Activated CD4-positive, alpha-beta T cell treated with anti-CD3 and anti-CD28 coated beads, Interleukin-2, amount 10 ng/mL, durations not matched to agents 7 days and 5 days (primary cell): ENCODE data around the gene PTGDR2. TPM values are rescaled to one million over a fixed set of nuclear protein-coding genes. Genes with fewer than 3 reads are reported as not detected.
"Not testable (repeated sequence)": the region's sequence is repeated elsewhere in the genome, so short reads cannot be mapped to it uniquely, and the experiment has no call there.

ENCODE experiments used
- CTCF ChIA-PET: fragments of 350-600 bp; sonication (Branson Sonifier 250); formaldehyde crosslinking; loops from one replicate; lab custom pipeline; 2021; ENCODE audit warnings: antibody characterized with exemption; lab: Charles Lee
- POLR2A ChIA-PET: fragments of 350-600 bp; sonication (Branson Sonifier 250); formaldehyde crosslinking; loops from one replicate; lab custom pipeline; 2021; ENCODE audit warnings: antibody characterized with exemption; lab: Charles Lee
- DNase-seq: peaks from one replicate; pipeline ENCODE4 v3.0.0-alpha.2; 2020
- H3K27ac Mint-ChIP-seq: one replicate; pipeline ENCODE4 v1.8.0; 2021; ENCODE audit warnings: mild to moderate bottlenecking, moderate library complexity, mixed read lengths
- H3K27me3 Mint-ChIP-seq: one replicate; pipeline ENCODE4 v1.8.0; 2021; ENCODE audit warnings: mixed read lengths
- H3K36me3 Mint-ChIP-seq: one replicate; pipeline ENCODE4 v1.8.0; 2021; ENCODE audit warnings: low read depth, mixed read lengths
- H3K4me1 Mint-ChIP-seq: one replicate; pipeline ENCODE4 v1.8.0; 2021; ENCODE audit warnings: mixed read lengths
- H3K4me3 Mint-ChIP-seq: one replicate; pipeline ENCODE4 v1.8.0; 2021; ENCODE audit warnings: mild to moderate bottlenecking, moderate library complexity, mixed read lengths
- H3K9me3 Mint-ChIP-seq: one replicate; pipeline ENCODE4 v1.8.0; 2021; ENCODE audit warnings: mixed read lengths
- total RNA-seq, 2 experiments: library from RNA; stranded (reverse); gene quantifications; one replicate each; pipeline ENCODE4 v1.2.3, GENCODE V29; 2021

PTGDR2 gene
- total RNA-seq, 2 experiments from 2014 or later: 1.3 to 1.4 TPM

DNA sequence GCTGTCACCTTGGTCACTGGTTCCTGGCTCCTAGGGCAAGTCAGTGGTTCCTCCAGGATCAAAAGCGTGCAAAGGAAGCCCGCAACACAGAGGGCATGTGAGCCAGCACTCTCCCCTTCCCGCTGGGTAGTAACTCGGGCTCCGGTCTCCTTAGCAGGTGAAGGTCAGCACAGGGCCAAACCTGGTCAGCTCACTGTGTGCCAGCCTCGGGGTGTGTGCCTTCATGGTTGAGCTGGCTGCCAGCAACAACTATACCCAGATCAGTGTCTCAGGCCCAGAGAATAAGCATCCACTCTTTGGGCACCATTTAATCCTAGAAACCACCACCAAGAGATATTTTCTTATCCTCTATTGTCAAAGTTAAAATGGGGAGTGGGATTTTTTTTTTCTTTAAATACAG lies 30.0 kb downstream of the PTGDR2 start:
- DNase-seq: no peak
- Mint-ChIP-seq H3K36me3 (no peaks in the 10 kb centered on the region), H3K27me3 (no peaks in the 10 kb centered on the region), H3K27ac (no peak overlapping the region), H3K9me3 (no peaks in the 10 kb centered on the region), H3K4me3 (no peak overlapping the region), H3K4me1 (no peaks in the 10 kb centered on the region)
- POLR2A ChIA-PET: no interaction called here
- CTCF ChIA-PET: no interaction called here

DNA sequence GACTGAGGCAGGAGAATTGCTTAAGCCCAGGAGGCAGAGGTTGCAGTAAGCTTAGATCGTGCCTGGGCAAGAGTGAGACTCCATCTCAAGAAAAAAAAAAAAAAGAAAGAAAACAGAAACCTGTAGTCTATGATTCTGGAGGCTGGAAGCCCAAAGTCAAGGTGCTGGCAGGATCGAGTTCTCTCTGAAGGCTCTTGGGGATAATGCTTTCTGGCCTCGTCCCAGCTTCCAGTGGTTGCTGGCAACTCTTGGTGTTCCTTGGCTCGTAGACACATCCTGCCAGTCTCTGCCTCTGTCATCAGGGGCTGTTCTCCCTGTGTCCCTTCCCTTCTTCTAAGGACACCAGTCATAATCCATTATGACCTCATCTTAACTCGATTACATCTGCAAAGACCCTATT lies 30.6 kb downstream of the PTGDR2 start:
- Mint-ChIP-seq H3K27ac (no peak overlapping the region), H3K27me3 (no peaks in the 10 kb centered on the region), H3K9me3 (no peaks in the 10 kb centered on the region), H3K4me3 (no peak overlapping the region), H3K4me1 (no peaks in the 10 kb centered on the region), H3K36me3 (no peaks in the 10 kb centered on the region)
- no peak for DNase-seq
- CTCF ChIA-PET: interaction anchor here (0.7 to 1.0 kb wide), 2 partner anchors 50 to 60 kb away, joined by 3 to 4 read pairs; no protein-coding TSS in a partner anchor
- POLR2A ChIA-PET: no interaction called here

DNA sequence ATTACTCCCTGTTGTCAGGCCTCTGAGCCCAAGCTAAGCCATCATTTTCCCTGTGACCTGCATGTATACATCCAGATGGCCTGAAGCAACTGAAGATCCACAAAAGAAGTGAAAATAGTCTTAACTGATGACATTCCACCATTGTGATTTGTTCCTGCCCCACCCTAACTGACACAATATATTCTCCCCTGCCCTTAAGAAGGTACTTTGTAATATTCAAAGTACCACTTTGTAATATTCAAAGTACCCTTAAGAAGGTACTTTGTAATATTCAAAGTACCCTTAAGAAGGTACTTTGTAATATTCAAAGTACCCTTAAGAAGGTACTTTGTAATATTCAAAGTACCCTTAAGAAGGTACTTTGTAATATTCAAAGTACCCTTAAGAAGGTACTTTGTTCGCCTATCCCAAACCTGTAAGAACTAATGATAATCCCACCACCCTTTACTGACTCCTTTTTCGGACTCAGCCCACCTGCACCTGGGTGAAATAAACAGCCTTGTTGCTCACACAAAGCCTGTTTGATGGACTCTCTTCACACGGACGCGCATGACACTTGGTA lies 31.9 kb downstream of the PTGDR2 start:
- H3K9me3 Mint-ChIP-seq, H3K4me1 Mint-ChIP-seq, POLR2A ChIA-PET, H3K4me3 Mint-ChIP-seq, H3K27me3 Mint-ChIP-seq, H3K27ac Mint-ChIP-seq, H3K36me3 Mint-ChIP-seq, DNase-seq: not testable (repeated sequence)
- CTCF ChIA-PET: interaction anchor here (1.0 kb wide), 1 partner anchor 48 kb away, joined by 4 read pairs; no protein-coding TSS in a partner anchor

DNA sequence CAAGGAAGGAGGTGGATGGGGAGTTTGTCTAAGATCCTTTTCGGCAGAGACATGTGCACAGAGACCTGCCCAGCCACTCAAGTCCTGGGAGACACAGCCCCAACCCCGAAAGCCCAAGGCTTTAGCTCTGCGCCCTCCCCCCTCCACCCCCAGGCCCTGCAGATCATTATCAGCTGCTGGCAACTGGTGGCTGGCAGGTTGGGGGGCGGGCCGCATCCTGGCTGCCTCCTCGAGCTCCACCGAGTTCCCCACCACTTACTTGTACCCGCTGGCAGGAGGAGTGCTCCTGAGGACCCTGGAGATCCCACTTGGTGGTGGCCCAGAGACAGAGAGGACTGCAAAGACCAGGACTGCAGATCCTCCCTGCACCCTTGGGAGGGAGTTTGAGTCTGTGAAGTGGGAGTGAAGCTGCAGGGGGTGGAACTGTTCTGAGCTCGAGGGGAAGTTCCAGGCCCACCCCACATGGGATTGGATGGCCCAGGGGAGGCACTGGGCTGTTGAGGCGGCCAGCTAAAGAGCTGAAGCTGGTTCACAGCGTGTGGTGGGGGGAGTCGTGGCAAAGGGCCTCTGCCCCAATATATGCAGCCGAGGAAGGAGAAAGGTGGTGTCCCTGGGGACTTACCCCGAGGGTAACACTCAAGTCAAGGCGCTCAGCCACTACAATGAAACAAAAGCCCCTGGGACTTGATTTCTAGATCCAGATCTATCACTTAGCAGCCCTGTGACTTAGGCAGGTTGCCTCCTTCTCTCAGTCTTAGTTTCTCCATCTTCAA lies 33.7 kb downstream of the PTGDR2 start:
- Mint-ChIP-seq H3K27ac (no peak overlapping the region), H3K4me3 (no peak overlapping the region), H3K27me3 (no peaks in the 10 kb centered on the region), H3K4me1 (no peaks in the 10 kb centered on the region), H3K9me3 (peaks cover 3% of the 10 kb centered on the region), H3K36me3 (peaks cover 2% of the 10 kb centered on the region)
- no peak for DNase-seq
- ChIA-PET POLR2A (no interaction called here), CTCF (interaction anchor here (1.5 to 3.9 kb wide), 4 partner anchors 9 to 65 kb away, joined by 3 to 21 read pairs (median 6); no protein-coding TSS in a partner anchor)

DNA sequence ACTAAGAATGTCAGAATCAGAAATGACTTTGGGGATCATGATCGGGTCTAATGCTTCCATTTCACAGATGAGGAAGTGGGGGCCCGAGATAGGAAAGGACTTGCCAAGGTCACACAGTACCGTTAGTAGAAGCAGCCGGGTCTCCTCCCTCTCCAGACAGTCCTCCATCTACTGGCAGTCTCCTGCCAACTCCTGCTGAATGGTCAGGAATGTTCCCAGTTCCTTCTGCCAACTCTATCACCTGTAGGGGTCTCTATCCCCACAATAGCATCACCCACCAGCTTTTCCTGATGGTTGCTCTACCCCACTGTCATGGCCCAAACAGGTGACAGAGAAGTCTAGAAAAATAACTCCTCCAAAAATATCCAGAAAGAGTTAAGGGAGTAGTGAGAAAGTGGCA lies 37.7 kb downstream of the PTGDR2 start:
- CTCF ChIA-PET: no interaction called here
- Mint-ChIP-seq H3K27me3 (peaks cover 4% of the 10 kb centered on the region), H3K36me3 (peaks cover 2% of the 10 kb centered on the region), H3K4me3 (no peak overlapping the region), H3K9me3 (peaks cover 10% of the 10 kb centered on the region), H3K4me1 (no peaks in the 10 kb centered on the region), H3K27ac (no peak overlapping the region)
- POLR2A ChIA-PET: interaction anchor here (0.7 kb wide), 1 partner anchor 70 kb away, joined by 3 read pairs; no protein-coding TSS in a partner anchor
- no peak for DNase-seq

DNA sequence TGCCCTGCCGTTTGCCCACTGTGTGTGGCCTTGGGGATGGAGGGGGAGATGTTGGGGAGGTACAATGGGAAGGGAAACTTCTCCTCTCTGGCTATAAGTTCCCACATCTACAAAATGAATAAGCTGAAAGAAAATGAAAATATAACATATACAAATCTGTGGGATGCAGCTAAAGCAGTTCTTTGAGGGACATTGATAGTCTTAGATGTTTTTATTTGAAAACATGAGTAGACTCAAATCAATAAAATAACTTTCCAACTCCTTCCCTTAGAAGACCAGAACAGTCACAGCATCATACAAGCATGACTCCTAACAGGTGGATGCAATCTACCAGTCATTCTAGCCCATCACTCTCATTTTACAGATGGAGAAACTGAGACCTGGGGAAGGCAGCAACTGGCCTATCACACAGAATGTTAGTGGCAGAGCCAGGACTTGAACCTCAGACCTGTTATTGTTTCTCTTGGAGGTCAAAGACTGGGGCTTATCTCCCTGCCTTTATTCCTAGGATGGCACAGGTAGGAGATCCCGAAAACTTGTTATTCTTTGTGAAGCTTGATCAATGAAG lies 39.1 kb downstream of the PTGDR2 start:
- Mint-ChIP-seq H3K27me3 (peaks cover 8% of the 10 kb centered on the region), H3K4me1 (no peaks in the 10 kb centered on the region)
- POLR2A ChIA-PET: no interaction called here

DNA sequence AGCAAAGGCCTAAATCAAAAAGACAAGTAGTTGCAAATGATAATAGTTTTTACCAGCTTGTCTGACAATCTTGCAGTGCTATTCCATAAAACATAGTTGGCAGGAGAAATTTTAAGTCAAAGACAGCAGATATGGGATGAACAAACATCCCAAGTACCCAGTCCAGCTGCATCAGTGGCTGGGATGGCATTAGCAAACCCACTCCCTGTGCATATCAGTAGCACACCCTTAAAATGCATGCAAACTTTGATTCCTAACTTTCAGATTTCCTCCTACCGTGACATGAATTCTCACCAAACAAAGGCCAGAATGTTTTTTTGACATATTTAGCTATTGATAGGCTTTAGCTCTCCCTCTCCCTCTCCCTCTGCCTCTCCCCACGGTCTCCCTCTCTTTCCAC lies 41.6 kb downstream of the PTGDR2 start:
- Mint-ChIP-seq H3K4me1 (peaks cover 2% of the 10 kb centered on the region), H3K27me3 (peaks cover 13% of the 10 kb centered on the region), H3K27ac (no peak overlapping the region), H3K9me3 (peaks cover 10% of the 10 kb centered on the region), H3K36me3 (peaks cover 2% of the 10 kb centered on the region), H3K4me3 (no peak overlapping the region)
- no peak for DNase-seq
- POLR2A ChIA-PET: no interaction called here
- CTCF ChIA-PET: no interaction called here

More for the DNA sequence above, 39.1 kb downstream of the PTGDR2 start:
- Mint-ChIP-seq H3K4me3 (no peak overlapping the region), H3K36me3 (peaks cover 2% of the 10 kb centered on the region), H3K27ac (no peak overlapping the region), H3K9me3 (peaks cover 10% of the 10 kb centered on the region)
- CTCF ChIA-PET: no interaction called here
- no peak for DNase-seq

DNA sequence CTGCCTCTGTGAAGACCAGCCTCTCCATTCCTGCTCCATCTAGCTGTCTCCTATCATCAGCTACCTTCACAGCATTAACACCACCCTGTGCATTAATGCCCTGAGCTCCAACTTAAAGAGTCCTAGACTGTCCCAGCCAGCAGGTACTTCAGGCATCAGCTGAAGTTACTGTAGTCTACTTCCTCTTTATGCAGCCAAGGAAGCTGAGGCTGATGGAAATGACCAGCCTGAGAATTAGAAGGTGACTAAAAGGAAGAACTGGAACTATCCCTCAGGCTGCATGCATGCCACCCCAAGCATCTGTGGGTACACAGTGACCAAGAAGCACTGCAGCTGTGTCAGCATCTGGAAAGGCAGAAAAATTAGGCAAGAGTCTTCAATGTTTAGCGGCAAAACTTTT lies 42.4 kb downstream of the PTGDR2 start:
- H3K4me3 Mint-ChIP-seq: no peak overlapping the region
- CTCF ChIA-PET: interaction anchor here (0.8 to 1.2 kb wide), 2 partner anchors 14 to 49 kb away, joined by 3 to 4 read pairs; no protein-coding TSS in a partner anchor
- H3K27ac Mint-ChIP-seq: no peak overlapping the region
- H3K36me3 Mint-ChIP-seq: peaks cover 2% of the 10 kb centered on the region
- POLR2A ChIA-PET: no interaction called here
- H3K9me3 Mint-ChIP-seq: peaks cover 10% of the 10 kb centered on the region
- DNase-seq: no peak
- H3K27me3 Mint-ChIP-seq: peaks cover 13% of the 10 kb centered on the region
- peaks cover 2% of the 10 kb centered on the region for H3K4me1 Mint-ChIP-seq

DNA sequence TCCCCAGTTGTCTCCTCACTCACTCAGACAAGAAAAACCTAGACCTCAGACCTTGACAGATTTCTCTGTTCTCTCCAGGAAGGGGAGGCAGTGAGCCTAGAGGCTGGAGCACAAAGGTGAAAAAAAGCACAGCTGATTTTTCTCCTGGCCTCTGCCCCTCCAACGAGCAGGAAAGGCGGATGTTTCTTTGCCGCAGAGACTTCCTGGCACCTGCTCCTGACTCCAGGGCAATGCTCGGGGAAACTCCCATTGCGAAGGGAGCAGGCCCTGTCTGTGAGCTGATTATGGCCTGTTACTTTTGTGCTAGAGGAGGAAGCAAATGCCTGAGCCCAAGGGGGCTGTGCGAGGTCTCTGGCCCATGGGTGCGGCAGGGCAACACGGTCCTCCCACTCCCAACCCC lies 45.2 kb downstream of the PTGDR2 start:
- CTCF ChIA-PET: interaction anchor here (1.0 kb wide), 1 partner anchor 12 kb away, joined by 3 read pairs; no protein-coding TSS in a partner anchor
- no peak overlapping the region for H3K27ac Mint-ChIP-seq
- H3K4me1 Mint-ChIP-seq: peaks cover 2% of the 10 kb centered on the region
- no peak for DNase-seq
- peaks cover 13% of the 10 kb centered on the region for H3K27me3 Mint-ChIP-seq
- H3K4me3 Mint-ChIP-seq: no peak overlapping the region
- POLR2A ChIA-PET: no interaction called here
- H3K36me3 Mint-ChIP-seq: no peaks in the 10 kb centered on the region
- no peaks in the 10 kb centered on the region for H3K9me3 Mint-ChIP-seq

DNA sequence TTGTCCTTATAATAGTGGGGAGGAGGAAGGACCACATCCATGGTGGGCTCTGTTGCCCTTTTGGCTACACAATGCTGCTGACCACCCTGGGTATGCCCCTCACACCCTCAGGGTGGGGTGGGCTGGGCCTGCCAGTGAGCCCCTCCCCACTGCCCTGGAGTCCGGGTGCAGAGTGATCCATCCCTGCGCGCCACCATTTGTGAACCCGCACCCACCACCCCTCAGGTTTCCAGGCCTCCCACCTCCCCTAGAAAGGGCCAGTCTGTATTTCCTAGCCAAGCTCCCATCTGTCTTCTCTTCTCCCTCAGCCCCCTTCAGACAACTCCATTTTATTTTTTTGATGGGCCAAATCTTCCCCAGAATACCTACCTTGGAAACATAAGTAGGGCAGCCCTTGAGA lies 45.6 kb downstream of the PTGDR2 start:
- Mint-ChIP-seq H3K36me3 (no peaks in the 10 kb centered on the region), H3K9me3 (no peaks in the 10 kb centered on the region), H3K4me1 (peaks cover 2% of the 10 kb centered on the region), H3K27ac (no peak overlapping the region), H3K4me3 (no peak overlapping the region), H3K27me3 (peaks cover 13% of the 10 kb centered on the region)
- ChIA-PET POLR2A (no interaction called here), CTCF (interaction anchor here (1.0 kb wide), 1 partner anchor 12 kb away, joined by 3 read pairs; no protein-coding TSS in a partner anchor)
- DNase-seq: no peak

DNA sequence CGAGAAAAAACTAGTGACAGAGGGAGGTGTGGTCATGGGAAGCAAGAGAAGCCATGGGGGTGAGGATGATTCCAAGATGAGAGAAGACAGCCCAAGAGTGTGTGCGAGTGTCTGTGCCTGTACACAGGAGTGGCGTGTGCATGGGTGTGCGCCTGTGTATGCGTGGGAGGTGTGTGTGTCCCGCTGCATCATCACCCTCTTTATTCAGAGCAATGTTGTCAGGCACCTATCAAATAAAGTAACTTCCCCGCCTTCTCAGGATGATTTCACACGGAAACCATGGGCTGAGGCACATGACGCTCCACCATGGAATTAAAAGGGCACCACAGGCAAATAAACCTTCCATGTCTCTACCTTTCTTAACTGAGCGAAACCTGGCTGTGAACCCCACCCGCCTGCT lies 46.1 kb downstream of the PTGDR2 start:
- no peak overlapping the region for H3K27ac Mint-ChIP-seq
- peaks cover 13% of the 10 kb centered on the region for H3K27me3 Mint-ChIP-seq
- H3K9me3 Mint-ChIP-seq: no peaks in the 10 kb centered on the region
- ChIA-PET POLR2A (no interaction called here), CTCF (no interaction called here)
- no peak for DNase-seq
- no peak overlapping the region for H3K4me3 Mint-ChIP-seq
- peaks cover 2% of the 10 kb centered on the region for H3K4me1 Mint-ChIP-seq
- H3K36me3 Mint-ChIP-seq: no peaks in the 10 kb centered on the region

DNA sequence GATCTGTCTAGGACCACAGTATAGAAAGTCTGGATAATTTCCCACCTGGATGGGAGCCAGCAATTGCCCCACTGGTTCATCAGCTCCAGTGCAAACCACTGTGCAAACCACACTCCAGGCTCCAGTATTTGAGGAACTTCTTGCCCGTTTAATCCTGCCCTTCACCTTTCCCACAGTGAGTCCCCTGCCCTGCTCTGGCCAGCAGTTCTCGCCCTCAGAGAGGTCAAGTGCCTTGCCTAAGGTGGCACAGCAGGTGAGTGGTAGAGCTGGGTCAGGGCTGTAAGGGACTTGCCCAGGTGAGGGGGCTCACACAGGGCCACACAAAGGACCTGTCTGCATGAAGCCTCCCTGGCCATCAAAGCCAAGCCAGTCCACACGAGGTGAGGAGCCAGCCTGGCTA lies 46.5 kb downstream of the PTGDR2 start:
- peaks cover 2% of the 10 kb centered on the region for H3K4me1 Mint-ChIP-seq
- H3K4me3 Mint-ChIP-seq: no peak overlapping the region
- POLR2A ChIA-PET: no interaction called here

More for the DNA sequence above, 46.5 kb downstream of the PTGDR2 start:
- H3K36me3 Mint-ChIP-seq: no peaks in the 10 kb centered on the region
- no peak for DNase-seq
- peaks cover 13% of the 10 kb centered on the region for H3K27me3 Mint-ChIP-seq
- CTCF ChIA-PET: interaction anchor here (0.7 kb wide), 1 partner anchor 12 kb away, joined by 3 read pairs; no protein-coding TSS in a partner anchor
- no peaks in the 10 kb centered on the region for H3K9me3 Mint-ChIP-seq
- no peak overlapping the region for H3K27ac Mint-ChIP-seq
